ENCODE results near the gene ZNF816.
"Not testable (repeated sequence)": the region's sequence is repeated elsewhere in the genome, so short reads cannot be mapped to it uniquely, and the experiment has no call there.

The ZNF816 gene

GRCh38 chr19:52962394-52963246, at the start of gene ZNF816:
TSS of gene ZNF816 (minus strand) at chr19:52962881. CDS start at chr19:52956089, 6,792 bp downstream.
- peak; percentile 37 to 94 (median 78) for DNase-seq

- no peak for DNase-seq
Measured at GRCh38 chr19:53012006-53012405, 49.3 kb upstream of the ZNF816 start.

GRCh38 chr19:53010494-53010893, 47.8 kb upstream of the ZNF816 start:
- no peak for DNase-seq

GRCh38 chr19:53008061-53008778, 45.5 kb upstream of the ZNF816 start:
- no peak for DNase-seq

GRCh38 chr19:53007606-53008005, 44.9 kb upstream of the ZNF816 start:
- DNase-seq, result no peak

GRCh38 chr19:53007200-53007599, 44.5 kb upstream of the ZNF816 start:
- DNase-seq, result no peak

GRCh38 chr19:53004242-53004641, 41.6 kb upstream of the ZNF816 start:
- DNase-seq, result no peak

GRCh38 chr19:53002479-53002878, 39.8 kb upstream of the ZNF816 start:
- no peak for DNase-seq

- no peak for DNase-seq
Measured at GRCh38 chr19:52997975-52998374, 35.3 kb upstream of the ZNF816 start.

GRCh38 chr19:52995711-52996110, 33.0 kb upstream of the ZNF816 start:
- no peak for DNase-seq

GRCh38 chr19:52993342-52994178, 30.9 kb upstream of the ZNF816 start:
- DNase-seq, result peak in 45 of 56 donors; percentile 4 to 89 (median 38)

- DNase-seq, result peak in 6 of 56 donors; percentile 1 to 29 (median 2)
Measured at GRCh38 chr19:52992109-52993004, 29.7 kb upstream of the ZNF816 start.

- no peak for DNase-seq
Measured at GRCh38 chr19:52991484-52991883, 28.8 kb upstream of the ZNF816 start.

- no peak for DNase-seq
Measured at GRCh38 chr19:52990759-52991418, 28.2 kb upstream of the ZNF816 start.

GRCh38 chr19:52988506-52988905, 25.8 kb upstream of the ZNF816 start:
- no peak for DNase-seq

GRCh38 chr19:52987221-52987620, 24.5 kb upstream of the ZNF816 start:
- DNase-seq, result peak in 21 of 56 donors; percentile 0 to 64 (median 16)

- DNase-seq, result not testable (repeated sequence)
Measured at GRCh38 chr19:52983167-52983566, 20.5 kb upstream of the ZNF816 start.

GRCh38 chr19:52981329-52981728, 18.6 kb upstream of the ZNF816 start:
- DNase-seq, result no peak

- no peak for DNase-seq
Measured at GRCh38 chr19:52967772-52968171, 5.1 kb upstream of the ZNF816 start.

- peak in 8 of 56 donors; percentile 1 to 31 (median 6) for DNase-seq
Measured at GRCh38 chr19:52963247-52963618, 552 bp upstream of the ZNF816 start.
